NCI-H460 (cell line): Measurements from ENCODE around the gene IFITM5. TPM values are rescaled to one million over a fixed set of nuclear protein-coding genes. Genes with fewer than 3 reads are reported as not detected.
A peak's percentile ranks its signal among the peaks of the same experiment; 100 is the strongest.
"Not testable (repeated sequence)": the region's sequence is repeated elsewhere in the genome, so short reads cannot be mapped to it uniquely, and the experiment has no call there.

Experiments used
- DNase-seq: peaks from one replicate; pipeline ENCODE4 v3.0.0-alpha.2; 2016; ENCODE audit warnings: low read depth; ENCODE audit errors: extremely low read depth
- total RNA-seq: library from RNA; depleted of rRNA; stranded (reverse); fragments of >200 nt; shearing (Covaris generic); gene quantifications from 2 replicates; pipeline ENCODE4 v1.2.3, GENCODE V29; 2014

Gene IFITM5
- total RNA-seq, 1 experiment from 2014 or later: not detected

- DNase-seq: no peak
These were observed 14.6 kb upstream of the IFITM5 start, which contains the start of gene IFITM1 for GRCh38 chr11:313787-314553. IFITM1 (plus strand) TSS chr11:314040; CDS start chr11:314171, 131 bp downstream.

- DNase-seq: no peak
These were observed 14.0 kb upstream of the IFITM5 start for GRCh38 chr11:313304-313786.

- no peak for DNase-seq
These were observed 12.9 kb upstream of the IFITM5 start for GRCh38 chr11:312092-312816.

GRCh38 chr11:311013-311748, 11.9 kb upstream of the IFITM5 start:
- DNase-seq: not testable (repeated sequence)

- not testable (repeated sequence) for DNase-seq
These were observed 10.8 kb upstream of the IFITM5 start for GRCh38 chr11:309979-310572.

GRCh38 chr11:308740-309665, 9.7 kb upstream of the IFITM5 start:
- DNase-seq: not testable (repeated sequence)

- peak; percentile 36 for DNase-seq
These were observed 8.7 kb upstream of the IFITM5 start, which contains the start of gene IFITM2 for GRCh38 chr11:307766-308708. IFITM2 (plus strand) TSS chr11:307816; CDS start chr11:308193, 377 bp downstream.

- no peak for DNase-seq
These were observed 7.5 kb upstream of the IFITM5 start for GRCh38 chr11:306645-307371.

GRCh38 chr11:305844-306211, 6.5 kb upstream of the IFITM5 start:
- DNase-seq: no peak

- peak; percentile 26 for DNase-seq
These were observed 5.9 kb upstream of the IFITM5 start for GRCh38 chr11:304915-305843.

- DNase-seq: no peak
These were observed 4.8 kb upstream of the IFITM5 start for GRCh38 chr11:304061-304506.

GRCh38 chr11:303363-303762, 4.0 kb upstream of the IFITM5 start:
- no peak for DNase-seq

GRCh38 chr11:299951-300735, 817 bp upstream of the IFITM5 start:
- no peak for DNase-seq

GRCh38 chr11:298406-299065, 790 bp downstream of the IFITM5 start:
- DNase-seq: no peak
